Measurements from ENCODE around the gene MAPKAPK5.

The MAPKAPK5 gene

DNA sequence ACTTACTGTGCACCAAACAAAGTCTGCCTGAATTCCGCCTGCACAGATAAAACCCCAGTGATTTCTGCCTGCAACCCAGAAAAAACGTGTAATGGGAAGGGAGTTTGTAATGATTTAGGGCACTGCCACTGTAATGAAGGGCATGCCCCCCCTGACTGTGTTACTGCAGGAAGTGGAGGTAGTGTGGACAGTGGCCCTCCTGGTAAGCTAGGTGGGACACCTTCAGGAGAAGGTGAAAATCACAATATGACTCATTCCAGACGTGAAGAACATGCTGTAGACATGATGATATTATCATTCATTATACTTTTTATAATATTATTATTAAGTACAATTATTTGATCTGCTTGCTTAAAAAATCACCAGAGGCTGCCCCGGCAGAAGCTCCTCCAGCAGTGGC, 59.2 kb downstream of the MAPKAPK5 start:
- TF ChIP-seq, protein P1, sequence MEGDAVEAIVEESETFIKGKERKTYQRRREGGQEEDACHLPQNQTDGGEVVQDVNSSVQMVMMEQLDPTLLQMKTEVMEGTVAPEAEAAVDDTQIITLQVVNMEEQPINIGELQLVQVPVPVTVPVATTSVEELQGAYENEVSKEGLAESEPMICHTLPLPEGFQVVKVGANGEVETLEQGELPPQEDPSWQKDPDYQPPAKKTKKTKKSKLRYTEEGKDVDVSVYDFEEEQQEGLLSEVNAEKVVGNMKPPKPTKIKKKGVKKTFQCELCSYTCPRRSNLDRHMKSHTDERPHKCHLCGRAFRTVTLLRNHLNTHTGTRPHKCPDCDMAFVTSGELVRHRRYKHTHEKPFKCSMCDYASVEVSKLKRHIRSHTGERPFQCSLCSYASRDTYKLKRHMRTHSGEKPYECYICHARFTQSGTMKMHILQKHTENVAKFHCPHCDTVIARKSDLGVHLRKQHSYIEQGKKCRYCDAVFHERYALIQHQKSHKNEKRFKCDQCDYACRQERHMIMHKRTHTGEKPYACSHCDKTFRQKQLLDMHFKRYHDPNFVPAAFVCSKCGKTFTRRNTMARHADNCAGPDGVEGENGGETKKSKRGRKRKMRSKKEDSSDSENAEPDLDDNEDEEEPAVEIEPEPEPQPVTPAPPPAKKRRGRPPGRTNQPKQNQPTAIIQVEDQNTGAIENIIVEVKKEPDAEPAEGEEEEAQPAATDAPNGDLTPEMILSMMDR (IDR thresholded peaks at IDR 0.05; ENCODE audit: low read depth, low read length): no peak
- Histone ChIP-seq H3K27ac (no peak overlapping the region), H3K4me3 (ENCODE audit: low read depth, low read length) (no peak overlapping the region), H3K9me3 (ENCODE audit: severe bottlenecking) (peaks cover 10% of the 10 kb centered on the region), H3K27me3 (ENCODE audit: insufficient read depth, low read depth, severe bottlenecking) (no peaks in the 10 kb centered on the region), H3K36me3 (peaks cover 42% of the 10 kb centered on the region)
- no peak for DNase-seq

- DNase-seq: no peak
- Histone ChIP-seq H3K9me3 (ENCODE audit: severe bottlenecking) (peaks cover 21% of the 10 kb centered on the region), H3K36me3 (peaks cover 28% of the 10 kb centered on the region), H3K27me3 (ENCODE audit: insufficient read depth, low read depth, severe bottlenecking) (no peaks in the 10 kb centered on the region), H3K27ac (no peak overlapping the region), H3K4me3 (ENCODE audit: low read depth, low read length) (no peak overlapping the region)
- TF ChIP-seq, protein P1 (IDR thresholded peaks at IDR 0.05; ENCODE audit: low read depth, low read length): no peak
Measured at GRCh38 chr12:111904446-111904975, 62.5 kb downstream of the MAPKAPK5 start.

GRCh38 chr12:111905502-111905901, 63.5 kb downstream of the MAPKAPK5 start:
- H3K4me3 ChIP-seq (ENCODE audit: low read depth, low read length): no peak overlapping the region
- H3K27me3 ChIP-seq (ENCODE audit: insufficient read depth, low read depth, severe bottlenecking): no peaks in the 10 kb centered on the region
- TF ChIP-seq, protein P1 (IDR thresholded peaks at IDR 0.05; ENCODE audit: low read depth, low read length): no peak
- no peak overlapping the region for H3K27ac ChIP-seq
- no peak for DNase-seq
- peaks cover 25% of the 10 kb centered on the region for H3K36me3 ChIP-seq
- peaks cover 21% of the 10 kb centered on the region for H3K9me3 ChIP-seq (ENCODE audit: severe bottlenecking)

DNA sequence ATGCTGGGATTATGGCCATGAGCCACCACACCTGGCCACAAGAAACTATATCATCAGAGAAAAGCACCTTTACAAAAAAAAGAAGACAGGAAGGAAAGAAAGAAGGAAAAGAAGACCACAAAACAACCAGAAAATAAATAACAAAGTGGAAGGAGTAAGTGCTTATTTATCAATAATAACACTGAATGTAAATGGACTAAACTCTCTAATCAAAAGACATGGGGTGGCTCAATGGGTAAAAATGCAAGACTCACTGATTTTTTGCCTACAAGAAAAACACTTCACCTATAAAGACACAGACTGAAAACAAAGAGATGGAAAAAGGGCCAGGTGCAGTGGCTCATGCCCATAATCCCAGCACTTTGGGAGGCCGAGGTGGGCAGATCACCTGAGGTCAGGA, 65.7 kb downstream of the MAPKAPK5 start:
- no peak for DNase-seq
- Histone ChIP-seq H3K9me3 (ENCODE audit: severe bottlenecking) (peaks cover 21% of the 10 kb centered on the region), H3K36me3 (peaks cover 18% of the 10 kb centered on the region), H3K4me3 (ENCODE audit: low read depth, low read length) (no peak overlapping the region), H3K27ac (no peak overlapping the region), H3K27me3 (ENCODE audit: insufficient read depth, low read depth, severe bottlenecking) (no peaks in the 10 kb centered on the region)
- TF ChIP-seq, protein P1 (IDR thresholded peaks at IDR 0.05; ENCODE audit: low read depth, low read length): no peak

DNA sequence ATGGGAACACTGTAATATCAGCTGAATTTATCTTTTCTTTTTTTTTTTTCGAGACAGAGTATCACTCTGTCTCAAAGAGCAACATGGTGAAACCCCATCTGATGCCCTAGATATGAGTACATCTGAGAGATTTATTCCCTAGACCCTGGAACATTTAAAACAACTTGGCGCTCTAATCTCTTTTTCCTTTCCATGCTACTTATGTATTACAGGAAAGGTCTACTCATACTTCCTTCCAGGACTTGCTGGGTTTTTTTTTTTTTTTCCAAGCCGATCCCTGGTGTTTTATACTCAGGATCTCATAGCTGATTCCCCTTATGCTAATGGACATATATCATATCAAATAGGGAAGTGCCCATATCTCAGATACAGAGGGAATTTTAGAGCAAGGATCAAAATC, 83.1 kb downstream of the MAPKAPK5 start:
- H3K9me3 ChIP-seq (ENCODE audit: severe bottlenecking): no peaks in the 10 kb centered on the region

More for the DNA sequence above, 83.1 kb downstream of the MAPKAPK5 start:
- Histone ChIP-seq H3K27ac (no peak overlapping the region), H3K27me3 (ENCODE audit: insufficient read depth, low read depth, severe bottlenecking) (no peaks in the 10 kb centered on the region), H3K36me3 (no peaks in the 10 kb centered on the region), H3K4me3 (ENCODE audit: low read depth, low read length) (no peak overlapping the region)
- TF ChIP-seq, protein P1 (IDR thresholded peaks at IDR 0.05; ENCODE audit: low read depth, low read length): no peak
- DNase-seq: no peak

Measured in WERI-Rb-1 (cell line).